ENCODE data around the gene PTCHD4. TPM values are rescaled to one million over a fixed set of nuclear protein-coding genes. Genes with fewer than 3 reads are reported as not detected.

The PTCHD4 gene
- total RNA-seq, 2 donors from 2014 or later: not detected

GRCh38 chr6:48087448-48087847 lies 23.5 kb downstream of the PTCHD4 start:
- no peaks in the 10 kb centered on the region for H3K9me3 ChIP-seq (ENCODE audit: control insufficient read depth, low read length, poor library complexity, severe bottlenecking)
- Mint-ChIP-seq H3K4me1 (no peaks in the 10 kb centered on the region), H3K4me3 (no peak overlapping the region), H3K27ac (no peak overlapping the region), H3K27me3 (no peaks in the 10 kb centered on the region), H3K36me3 (ENCODE audit: low read depth) (no peaks in the 10 kb centered on the region)
- DNase-seq: no peak
- no peak for ATAC-seq

- Mint-ChIP-seq H3K27me3 (no peaks in the 10 kb centered on the region), H3K36me3 (ENCODE audit: low read depth) (no peaks in the 10 kb centered on the region), H3K4me1 (no peaks in the 10 kb centered on the region), H3K4me3 (no peak overlapping the region), H3K27ac (no peak overlapping the region)
- ATAC-seq: no peak
- no peaks in the 10 kb centered on the region for H3K9me3 ChIP-seq (ENCODE audit: control insufficient read depth, low read length, poor library complexity, severe bottlenecking)
- no peak for DNase-seq
These were observed 24.8 kb downstream of the PTCHD4 start for GRCh38 chr6:48086187-48086586.

- no peak overlapping the region for H3K4me3 Mint-ChIP-seq
- H3K4me1 Mint-ChIP-seq: no peaks in the 10 kb centered on the region
- DNase-seq: no peak
- no peaks in the 10 kb centered on the region for H3K27me3 Mint-ChIP-seq
- no peak for ATAC-seq
- H3K36me3 Mint-ChIP-seq (ENCODE audit: low read depth): no peaks in the 10 kb centered on the region
- H3K27ac Mint-ChIP-seq: no peak overlapping the region
- H3K9me3 ChIP-seq (ENCODE audit: control insufficient read depth, low read length, poor library complexity, severe bottlenecking): no peaks in the 10 kb centered on the region
These were observed 25.8 kb downstream of the PTCHD4 start for GRCh38 chr6:48085131-48085741.

GRCh38 chr6:48084201-48084600 lies 26.8 kb downstream of the PTCHD4 start:
- Mint-ChIP-seq H3K4me1 (no peaks in the 10 kb centered on the region), H3K36me3 (ENCODE audit: low read depth) (no peaks in the 10 kb centered on the region), H3K27ac (no peak overlapping the region), H3K4me3 (no peak overlapping the region), H3K27me3 (no peaks in the 10 kb centered on the region)
- no peak for DNase-seq
- H3K9me3 ChIP-seq (ENCODE audit: control insufficient read depth, low read length, poor library complexity, severe bottlenecking): no peaks in the 10 kb centered on the region
- ATAC-seq: no peak

GRCh38 chr6:48080227-48081009 lies 30.6 kb downstream of the PTCHD4 start:
- no peaks in the 10 kb centered on the region for H3K4me1 Mint-ChIP-seq
- H3K9me3 ChIP-seq (ENCODE audit: control insufficient read depth, low read length, poor library complexity, severe bottlenecking): no peaks in the 10 kb centered on the region
- ATAC-seq (no peak), DNase-seq (no peak)
- H3K4me3 Mint-ChIP-seq: no peak overlapping the region
- no peaks in the 10 kb centered on the region for H3K36me3 Mint-ChIP-seq (ENCODE audit: low read depth)
- no peak overlapping the region for H3K27ac Mint-ChIP-seq
- H3K27me3 Mint-ChIP-seq: no peaks in the 10 kb centered on the region

- Mint-ChIP-seq H3K27ac (no peak overlapping the region), H3K36me3 (ENCODE audit: low read depth) (no peaks in the 10 kb centered on the region), H3K4me3 (no peak overlapping the region), H3K27me3 (peaks cover 4% of the 10 kb centered on the region), H3K4me1 (no peaks in the 10 kb centered on the region)
- ATAC-seq (no peak), DNase-seq (no peak)
- H3K9me3 ChIP-seq (ENCODE audit: control insufficient read depth, low read length, poor library complexity, severe bottlenecking): no peaks in the 10 kb centered on the region
These were observed 32.9 kb downstream of the PTCHD4 start for GRCh38 chr6:48078120-48078519.

GRCh38 chr6:48075181-48075580 lies 35.8 kb downstream of the PTCHD4 start:
- Mint-ChIP-seq H3K27me3 (peaks cover 17% of the 10 kb centered on the region), H3K36me3 (ENCODE audit: low read depth) (no peaks in the 10 kb centered on the region), H3K4me3 (no peak overlapping the region), H3K4me1 (no peaks in the 10 kb centered on the region), H3K27ac (no peak overlapping the region)
- ATAC-seq (no peak), DNase-seq (no peak)
- no peaks in the 10 kb centered on the region for H3K9me3 ChIP-seq (ENCODE audit: control insufficient read depth, low read length, poor library complexity, severe bottlenecking)

GRCh38 chr6:48073976-48074767 lies 36.8 kb downstream of the PTCHD4 start:
- DNase-seq: no peak
- H3K9me3 ChIP-seq (ENCODE audit: control insufficient read depth, low read length, poor library complexity, severe bottlenecking): no peaks in the 10 kb centered on the region
- Mint-ChIP-seq H3K4me3 (no peak overlapping the region), H3K27me3 (peaks cover 24% of the 10 kb centered on the region), H3K36me3 (ENCODE audit: low read depth) (no peaks in the 10 kb centered on the region), H3K4me1 (no peaks in the 10 kb centered on the region), H3K27ac (no peak overlapping the region)
- no peak for ATAC-seq

- Mint-ChIP-seq H3K27ac (no peak overlapping the region), H3K36me3 (ENCODE audit: low read depth) (peaks cover 2% of the 10 kb centered on the region), H3K4me1 (peaks cover 3% of the 10 kb centered on the region), H3K4me3 (no peak overlapping the region), H3K27me3 (peaks cover 41% of the 10 kb centered on the region)
- ATAC-seq: no peak
- DNase-seq: no peak
- H3K9me3 ChIP-seq (ENCODE audit: control insufficient read depth, low read length, poor library complexity, severe bottlenecking): no peaks in the 10 kb centered on the region
These were observed 39.2 kb downstream of the PTCHD4 start for GRCh38 chr6:48071833-48072232.

- no peak for DNase-seq
- peaks cover 3% of the 10 kb centered on the region for H3K4me1 Mint-ChIP-seq
- no peaks in the 10 kb centered on the region for H3K9me3 ChIP-seq (ENCODE audit: control insufficient read depth, low read length, poor library complexity, severe bottlenecking)
- H3K36me3 Mint-ChIP-seq (ENCODE audit: low read depth): peaks cover 2% of the 10 kb centered on the region
- H3K27me3 Mint-ChIP-seq: peaks cover 39% of the 10 kb centered on the region
- no peak overlapping the region for H3K4me3 Mint-ChIP-seq
- ATAC-seq: no peak
- H3K27ac Mint-ChIP-seq: no peak overlapping the region
These were observed 41.7 kb downstream of the PTCHD4 start for GRCh38 chr6:48069280-48069679.

- Mint-ChIP-seq H3K27ac (no peak overlapping the region), H3K4me1 (peaks cover 3% of the 10 kb centered on the region), H3K36me3 (ENCODE audit: low read depth) (peaks cover 2% of the 10 kb centered on the region), H3K27me3 (peaks cover 37% of the 10 kb centered on the region), H3K4me3 (no peak overlapping the region)
- DNase-seq (no peak), ATAC-seq (no peak)
- H3K9me3 ChIP-seq (ENCODE audit: control insufficient read depth, low read length, poor library complexity, severe bottlenecking): no peaks in the 10 kb centered on the region
These were observed 42.4 kb downstream of the PTCHD4 start for GRCh38 chr6:48068278-48069251.

GRCh38 chr6:48067886-48068277 lies 43.1 kb downstream of the PTCHD4 start:
- ATAC-seq (no peak), DNase-seq (no peak)
- H3K27me3 Mint-ChIP-seq: peaks cover 37% of the 10 kb centered on the region
- peaks cover 3% of the 10 kb centered on the region for H3K4me1 Mint-ChIP-seq
- H3K9me3 ChIP-seq (ENCODE audit: control insufficient read depth, low read length, poor library complexity, severe bottlenecking): no peaks in the 10 kb centered on the region
- no peak overlapping the region for H3K4me3 Mint-ChIP-seq
- H3K36me3 Mint-ChIP-seq (ENCODE audit: low read depth): peaks cover 2% of the 10 kb centered on the region
- H3K27ac Mint-ChIP-seq: no peak overlapping the region
